ENCODE data around the gene SMCO1. TPM values are rescaled to one million over a fixed set of nuclear protein-coding genes. Genes with fewer than 3 reads are reported as not detected.

Gene SMCO1
- total RNA-seq, 1 donor from 2014 or later, result not detected

DNA sequence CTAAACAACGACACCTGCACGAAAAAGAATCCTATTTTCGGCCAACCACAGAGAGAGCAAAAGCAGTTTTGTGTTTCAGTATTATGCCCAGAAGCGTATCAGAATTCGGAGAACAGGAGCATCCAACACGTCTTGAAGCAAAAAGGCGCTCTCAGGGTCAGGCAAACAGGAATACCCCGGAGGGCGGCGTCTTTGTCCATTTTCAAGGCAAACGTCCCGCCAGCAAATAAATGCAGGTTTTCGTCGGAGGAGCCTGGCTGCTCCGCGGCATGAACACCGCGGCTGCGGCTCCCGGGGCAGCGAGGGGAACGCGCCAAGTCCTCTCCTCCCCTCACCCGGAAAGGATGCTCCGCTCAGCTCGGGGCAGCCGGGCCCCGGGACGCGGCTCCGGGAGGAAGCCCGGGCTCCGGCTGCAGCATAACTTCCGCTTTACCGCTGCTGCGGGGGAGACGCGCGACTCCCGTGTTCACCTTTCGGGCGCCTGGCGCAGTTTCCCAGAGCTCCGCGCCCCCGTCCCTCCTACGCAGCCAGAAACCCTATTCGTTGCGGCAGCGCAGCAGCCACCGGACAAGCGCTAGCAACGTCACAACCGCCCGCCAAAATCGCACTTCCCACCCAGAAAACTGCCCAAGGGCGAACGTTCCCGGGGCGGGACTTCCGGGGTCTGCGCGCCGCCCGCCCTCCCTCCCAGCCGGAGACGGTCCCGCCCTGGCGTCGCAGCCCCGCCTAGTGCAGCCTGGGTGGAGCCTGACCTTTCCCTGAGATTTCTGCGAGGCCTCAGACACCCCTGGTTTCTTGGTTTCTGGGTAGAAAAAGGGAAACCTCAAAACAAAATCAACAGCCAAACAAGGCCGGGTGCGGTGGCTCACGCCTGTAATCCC is 11.7 kb downstream of the SMCO1 start, which contains the start of gene RNF168:
TSS of gene RNF168 (minus strand) at position 573 of the 881 bp plus-strand sequence. CDS start 595 bp downstream, outside the sequence.
- TF ChIP-seq, protein P1, sequence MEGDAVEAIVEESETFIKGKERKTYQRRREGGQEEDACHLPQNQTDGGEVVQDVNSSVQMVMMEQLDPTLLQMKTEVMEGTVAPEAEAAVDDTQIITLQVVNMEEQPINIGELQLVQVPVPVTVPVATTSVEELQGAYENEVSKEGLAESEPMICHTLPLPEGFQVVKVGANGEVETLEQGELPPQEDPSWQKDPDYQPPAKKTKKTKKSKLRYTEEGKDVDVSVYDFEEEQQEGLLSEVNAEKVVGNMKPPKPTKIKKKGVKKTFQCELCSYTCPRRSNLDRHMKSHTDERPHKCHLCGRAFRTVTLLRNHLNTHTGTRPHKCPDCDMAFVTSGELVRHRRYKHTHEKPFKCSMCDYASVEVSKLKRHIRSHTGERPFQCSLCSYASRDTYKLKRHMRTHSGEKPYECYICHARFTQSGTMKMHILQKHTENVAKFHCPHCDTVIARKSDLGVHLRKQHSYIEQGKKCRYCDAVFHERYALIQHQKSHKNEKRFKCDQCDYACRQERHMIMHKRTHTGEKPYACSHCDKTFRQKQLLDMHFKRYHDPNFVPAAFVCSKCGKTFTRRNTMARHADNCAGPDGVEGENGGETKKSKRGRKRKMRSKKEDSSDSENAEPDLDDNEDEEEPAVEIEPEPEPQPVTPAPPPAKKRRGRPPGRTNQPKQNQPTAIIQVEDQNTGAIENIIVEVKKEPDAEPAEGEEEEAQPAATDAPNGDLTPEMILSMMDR (IDR thresholded peaks at IDR 0.05; ENCODE audit: unreplicated experiment), result no peak
- no peaks in the 10 kb centered on the region for H3K27me3 Mint-ChIP-seq
- peak; percentile 81 for DNase-seq (ENCODE audit: low spot score, unreplicated experiment)
- H3K36me3 Mint-ChIP-seq (ENCODE audit: insufficient read depth), result peaks cover 3% of the 10 kb centered on the region
- H3K27ac Mint-ChIP-seq, result peak within 1 kb of the TSS; percentile 96
- peak within 1 kb of the TSS; percentile 96 for H3K4me3 Mint-ChIP-seq (ENCODE audit: low read depth)
- peaks cover 16% of the 10 kb centered on the region for H3K4me1 Mint-ChIP-seq (ENCODE audit: low read depth)
- peaks cover 8% of the 10 kb centered on the region for H3K9me3 Mint-ChIP-seq (ENCODE audit: low read depth)

GRCh38 chr3:196502775-196503195 is 12.4 kb downstream of the SMCO1 start:
- Mint-ChIP-seq H3K27ac (peak overlapping the region; percentile 96), H3K4me1 (ENCODE audit: low read depth) (peaks cover 16% of the 10 kb centered on the region), H3K4me3 (ENCODE audit: low read depth) (peak overlapping the region; percentile 96), H3K36me3 (ENCODE audit: insufficient read depth) (peaks cover 4% of the 10 kb centered on the region), H3K27me3 (no peaks in the 10 kb centered on the region), H3K9me3 (ENCODE audit: low read depth) (peaks cover 8% of the 10 kb centered on the region)
- TF ChIP-seq, protein P1 (IDR thresholded peaks at IDR 0.05; ENCODE audit: unreplicated experiment), result no peak
- no peak for DNase-seq (ENCODE audit: low spot score, unreplicated experiment)

- peaks cover 4% of the 10 kb centered on the region for H3K36me3 Mint-ChIP-seq (ENCODE audit: insufficient read depth)
- H3K9me3 Mint-ChIP-seq (ENCODE audit: low read depth), result peaks cover 3% of the 10 kb centered on the region
- peak overlapping the region; percentile 96 for H3K4me3 Mint-ChIP-seq (ENCODE audit: low read depth)
- TF ChIP-seq, protein P1 (IDR thresholded peaks at IDR 0.05; ENCODE audit: unreplicated experiment), result no peak
- DNase-seq (ENCODE audit: low spot score, unreplicated experiment), result no peak
- peaks cover 16% of the 10 kb centered on the region for H3K4me1 Mint-ChIP-seq (ENCODE audit: low read depth)
- H3K27ac Mint-ChIP-seq, result peak overlapping the region; percentile 42
- no peaks in the 10 kb centered on the region for H3K27me3 Mint-ChIP-seq
These were observed 13.7 kb downstream of the SMCO1 start for GRCh38 chr3:196501316-196502044.

DNA sequence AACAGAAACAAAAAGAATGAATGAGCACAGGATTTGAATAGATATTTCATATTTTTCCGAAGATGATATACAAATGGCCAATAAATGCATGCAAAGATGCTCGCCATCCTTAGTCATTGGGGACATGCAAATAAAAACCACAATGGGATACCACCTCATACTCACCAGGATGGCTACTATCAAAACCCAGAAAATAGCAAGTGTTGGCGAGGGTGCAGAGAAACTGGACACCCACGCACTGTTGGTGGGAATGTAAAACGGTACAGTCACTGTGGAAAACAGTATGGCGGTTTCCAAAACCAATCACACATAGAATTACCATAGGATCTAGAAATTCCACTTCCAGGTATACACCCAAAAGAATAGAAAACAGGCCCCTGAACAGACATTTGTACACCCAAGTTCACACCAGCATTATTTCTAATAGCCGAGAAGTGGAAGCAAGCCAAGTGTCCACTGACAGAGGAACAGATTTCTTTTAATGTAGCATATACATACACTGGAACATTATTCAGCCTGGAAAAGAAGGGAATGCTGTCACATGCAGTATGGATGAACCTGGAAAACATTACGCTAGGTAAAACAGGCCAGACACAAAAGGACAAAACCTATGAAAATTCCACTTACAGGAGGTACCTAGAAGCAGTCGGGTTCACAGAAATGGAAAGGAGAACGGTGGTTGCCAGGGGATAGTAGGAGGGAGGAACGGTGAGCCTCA is 15.2 kb downstream of the SMCO1 start:
- no peaks in the 10 kb centered on the region for H3K9me3 Mint-ChIP-seq (ENCODE audit: low read depth)
- no peaks in the 10 kb centered on the region for H3K27me3 Mint-ChIP-seq
- peaks cover 4% of the 10 kb centered on the region for H3K36me3 Mint-ChIP-seq (ENCODE audit: insufficient read depth)
- H3K4me3 Mint-ChIP-seq (ENCODE audit: low read depth), result peak overlapping the region; percentile 96
- TF ChIP-seq, protein P1 (IDR thresholded peaks at IDR 0.05; ENCODE audit: unreplicated experiment), result no peak
- no peak for DNase-seq (ENCODE audit: low spot score, unreplicated experiment)
- H3K27ac Mint-ChIP-seq, result no peak overlapping the region
- H3K4me1 Mint-ChIP-seq (ENCODE audit: low read depth), result peaks cover 16% of the 10 kb centered on the region

DNA sequence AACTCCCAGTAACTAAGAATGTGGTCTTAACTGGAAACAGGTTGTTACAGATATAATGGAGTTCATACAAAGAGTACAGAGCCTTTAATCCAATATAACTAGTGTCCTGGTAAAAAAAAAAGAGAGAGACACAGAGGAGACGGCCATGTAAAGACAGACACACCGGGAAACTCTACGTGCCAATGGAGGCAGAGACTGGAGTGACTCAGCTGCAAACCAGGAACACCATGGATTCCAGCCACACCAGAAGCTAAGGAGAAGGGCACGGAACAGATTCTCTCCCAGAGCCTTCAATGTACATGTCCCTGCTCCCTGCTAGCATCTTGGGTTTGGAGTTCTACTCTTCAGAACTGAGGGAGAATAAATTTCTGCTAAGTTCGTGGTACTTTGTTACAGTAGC is 16.1 kb downstream of the SMCO1 start:
- H3K27ac Mint-ChIP-seq, result peak overlapping the region; percentile 54

More for the DNA sequence above, 16.1 kb downstream of the SMCO1 start:
- TF ChIP-seq, protein P1 (IDR thresholded peaks at IDR 0.05; ENCODE audit: unreplicated experiment), result no peak
- H3K4me3 Mint-ChIP-seq (ENCODE audit: low read depth), result peak overlapping the region; percentile 2
- DNase-seq (ENCODE audit: low spot score, unreplicated experiment), result no peak
- H3K27me3 Mint-ChIP-seq, result no peaks in the 10 kb centered on the region
- H3K4me1 Mint-ChIP-seq (ENCODE audit: low read depth), result peaks cover 16% of the 10 kb centered on the region
- peaks cover 4% of the 10 kb centered on the region for H3K36me3 Mint-ChIP-seq (ENCODE audit: insufficient read depth)
- H3K9me3 Mint-ChIP-seq (ENCODE audit: low read depth), result no peaks in the 10 kb centered on the region
